ENCODE measurements around the gene NELL1. TPM values are rescaled to one million over a fixed set of nuclear protein-coding genes. Genes with fewer than 3 reads are reported as not detected.

NELL1 gene
- total and polyA plus RNA-seq, 2 donors: 0.37 to 5.4 TPM

DNA sequence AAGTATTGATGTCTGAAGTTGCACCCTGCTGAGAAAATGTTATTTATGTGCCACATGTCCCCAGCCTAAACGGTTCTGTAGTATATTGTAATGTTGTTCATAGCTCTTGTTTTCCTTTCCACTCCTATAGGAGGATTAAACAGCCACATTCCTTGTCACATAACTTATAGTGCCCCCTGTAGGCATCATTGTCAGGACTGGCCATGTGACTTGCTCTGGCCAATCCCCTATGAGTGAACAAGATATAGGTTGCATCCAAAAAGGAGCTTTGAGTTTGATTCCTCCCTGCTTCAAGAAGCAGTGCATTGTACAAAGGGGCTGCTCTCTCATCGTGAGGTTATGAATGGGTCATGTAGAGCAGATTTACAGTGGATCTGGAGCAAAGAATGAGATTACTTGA lies 805.9 kb downstream of the NELL1 start:
- Histone ChIP-seq H3K36me3 (ENCODE audit: insufficient read depth) (no peaks in the 10 kb centered on the region), H3K4me1 (ENCODE audit: insufficient read depth) (no peaks in the 10 kb centered on the region), H3K4me3 (ENCODE audit: low read depth, low read length) (no peak overlapping the region), H3K27ac (ENCODE audit: low read depth) (no peak overlapping the region)
- WGBS: 51% methylated on average over 2 of the region's 2 CpGs
- no peak for DNase-seq (ENCODE audit: extremely low spot score)

DNA sequence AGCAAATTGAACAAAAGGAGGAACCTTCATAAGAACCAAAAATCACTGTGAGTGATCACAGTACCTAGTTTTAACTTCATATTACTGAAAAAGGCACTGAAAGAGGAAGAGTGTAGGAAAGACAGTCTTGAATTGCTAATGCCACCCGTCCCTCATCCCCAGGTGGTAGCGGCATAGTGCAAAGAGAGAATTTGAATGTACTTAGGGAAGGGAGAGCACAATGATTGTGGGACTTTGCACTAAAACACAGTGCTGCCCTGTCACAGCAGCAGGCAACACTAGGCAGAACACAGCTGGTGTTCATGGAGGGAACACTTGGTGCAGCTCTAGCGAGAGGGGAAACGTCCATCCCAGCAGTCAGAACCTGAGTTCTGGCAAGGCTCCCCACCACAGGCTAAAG lies 807.2 kb downstream of the NELL1 start:
- H3K27ac ChIP-seq (ENCODE audit: low read depth): no peak overlapping the region
- DNase-seq (ENCODE audit: extremely low spot score): no peak
- no peak overlapping the region for H3K4me3 ChIP-seq (ENCODE audit: low read depth, low read length)
- WGBS: 69% methylated on average over 4 of the region's 4 CpGs
- H3K4me1 ChIP-seq (ENCODE audit: insufficient read depth): no peaks in the 10 kb centered on the region
- no peaks in the 10 kb centered on the region for H3K36me3 ChIP-seq (ENCODE audit: insufficient read depth)

DNA sequence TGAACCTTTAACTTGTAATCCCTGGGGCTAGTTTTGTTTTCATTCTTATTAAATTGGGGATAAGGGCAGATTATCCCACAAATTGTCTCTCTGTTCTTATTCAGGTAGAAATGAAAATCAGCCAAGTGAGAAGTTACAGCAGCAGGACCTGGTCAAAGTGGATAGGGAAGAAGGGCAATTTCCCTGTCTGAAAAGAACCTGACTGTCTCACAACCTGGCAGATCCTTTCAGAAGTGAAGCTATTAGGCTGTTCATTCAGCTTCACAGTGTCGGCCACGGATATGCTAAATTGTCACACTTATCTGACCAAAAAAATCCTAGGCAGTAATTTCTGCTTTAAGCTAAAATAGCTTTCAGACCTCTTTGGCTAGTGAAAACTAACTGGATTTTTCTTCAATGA lies 810.9 kb downstream of the NELL1 start:
- Histone ChIP-seq H3K36me3 (ENCODE audit: insufficient read depth) (no peaks in the 10 kb centered on the region), H3K4me1 (ENCODE audit: insufficient read depth) (no peaks in the 10 kb centered on the region), H3K4me3 (ENCODE audit: low read depth, low read length) (no peak overlapping the region), H3K27ac (ENCODE audit: low read depth) (no peak overlapping the region)
- WGBS: 38% methylated on average over 2 of the region's 2 CpGs
- no peak for DNase-seq (ENCODE audit: extremely low spot score)

DNA sequence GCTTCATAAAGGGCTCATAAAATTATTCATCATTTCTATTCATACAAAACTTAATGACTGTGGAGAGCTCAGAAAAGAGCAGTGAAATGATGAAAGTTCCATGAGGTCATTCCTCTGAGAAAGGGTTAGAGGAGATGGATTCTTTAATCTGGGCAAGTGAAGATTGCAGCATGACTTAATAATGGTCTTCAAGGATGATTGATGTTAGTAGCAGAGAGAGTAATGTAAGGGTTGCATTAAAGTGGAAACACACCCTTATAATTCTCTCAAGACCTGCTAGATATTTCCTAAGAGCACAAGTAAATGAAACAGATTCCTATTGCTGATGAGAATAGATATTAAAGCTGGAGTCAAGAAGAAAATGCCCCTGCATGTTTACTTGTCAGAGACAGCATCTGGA lies 811.9 kb downstream of the NELL1 start:
- H3K27ac ChIP-seq (ENCODE audit: low read depth): no peak overlapping the region
- no peaks in the 10 kb centered on the region for H3K4me1 ChIP-seq (ENCODE audit: insufficient read depth)
- no peak for DNase-seq (ENCODE audit: extremely low spot score)
- H3K36me3 ChIP-seq (ENCODE audit: insufficient read depth): no peaks in the 10 kb centered on the region
- no peak overlapping the region for H3K4me3 ChIP-seq (ENCODE audit: low read depth, low read length)

DNA sequence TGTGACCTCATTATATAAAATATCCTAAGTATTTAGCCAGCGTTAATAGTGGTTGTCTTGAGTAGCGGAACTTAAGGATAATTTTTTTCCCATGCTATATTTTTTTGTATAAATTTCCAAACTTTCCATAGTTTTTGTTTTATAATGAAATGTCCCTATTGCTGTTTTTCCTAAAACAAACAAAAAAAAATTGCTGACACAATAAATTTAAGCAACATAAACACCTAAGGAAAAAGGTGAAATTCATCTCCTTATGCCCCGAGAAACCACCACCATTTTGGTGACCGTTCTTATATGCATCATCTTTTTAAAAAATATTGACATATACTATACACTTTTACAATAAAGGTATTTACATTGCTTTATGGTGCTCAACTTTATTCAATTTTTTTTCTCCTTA lies 814.7 kb downstream of the NELL1 start:
- Histone ChIP-seq H3K27ac (ENCODE audit: low read depth) (no peak overlapping the region), H3K4me3 (ENCODE audit: low read depth, low read length) (no peak overlapping the region), H3K4me1 (ENCODE audit: insufficient read depth) (no peaks in the 10 kb centered on the region), H3K36me3 (ENCODE audit: insufficient read depth) (no peaks in the 10 kb centered on the region)
- 95% methylated on average over 4 of the region's 4 CpGs for WGBS
- DNase-seq (ENCODE audit: extremely low spot score): no peak

DNA sequence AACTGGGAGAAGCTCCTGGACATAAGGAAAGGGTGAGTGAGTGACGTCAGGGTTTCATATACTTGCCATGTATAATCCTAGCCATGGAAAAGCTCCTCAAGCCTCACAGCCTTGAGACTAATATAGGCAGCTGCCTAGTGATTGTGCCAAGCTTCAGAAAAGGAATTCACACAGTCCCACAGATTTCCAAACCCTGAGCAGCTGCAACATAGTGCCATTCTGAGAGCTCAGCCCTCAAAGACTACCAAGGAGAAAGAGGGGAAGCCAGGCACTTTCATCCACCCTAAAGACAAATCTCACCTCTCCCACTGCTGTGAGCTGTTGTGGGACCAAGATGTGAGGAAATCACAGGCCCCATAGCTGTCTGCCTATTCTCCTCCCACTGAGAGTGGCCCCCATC lies 815.6 kb downstream of the NELL1 start:
- WGBS: 67% methylated on average over 1 of the region's 1 CpG
- Histone ChIP-seq H3K4me1 (ENCODE audit: insufficient read depth) (no peaks in the 10 kb centered on the region), H3K4me3 (ENCODE audit: low read depth, low read length) (no peak overlapping the region), H3K36me3 (ENCODE audit: insufficient read depth) (no peaks in the 10 kb centered on the region), H3K27ac (ENCODE audit: low read depth) (no peak overlapping the region)
- no peak for DNase-seq (ENCODE audit: extremely low spot score)

DNA sequence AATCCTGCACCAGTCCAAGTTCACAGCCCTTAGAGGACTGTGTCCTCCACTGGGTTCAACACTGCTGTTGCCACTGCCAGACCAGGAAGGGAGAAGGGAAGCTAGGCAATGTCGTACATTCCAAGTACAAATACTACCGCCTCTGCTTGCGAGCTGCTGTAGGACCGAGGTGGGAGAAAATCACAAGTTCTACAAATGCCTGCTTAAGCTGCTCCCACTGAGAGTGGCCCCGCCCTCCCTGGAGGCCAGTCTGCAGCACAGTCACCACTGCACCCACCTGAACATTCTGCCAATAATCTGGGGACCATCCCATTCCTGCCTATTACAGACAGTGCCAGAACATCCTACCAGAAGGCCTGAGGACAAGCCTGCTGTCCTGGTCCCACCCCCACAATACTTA lies 816.0 kb downstream of the NELL1 start:
- WGBS: 69% methylated on average over 5 of the region's 5 CpGs
- Histone ChIP-seq H3K4me1 (ENCODE audit: insufficient read depth) (no peaks in the 10 kb centered on the region), H3K4me3 (ENCODE audit: low read depth, low read length) (no peak overlapping the region), H3K36me3 (ENCODE audit: insufficient read depth) (no peaks in the 10 kb centered on the region), H3K27ac (ENCODE audit: low read depth) (no peak overlapping the region)
- DNase-seq (ENCODE audit: extremely low spot score): no peak

DNA sequence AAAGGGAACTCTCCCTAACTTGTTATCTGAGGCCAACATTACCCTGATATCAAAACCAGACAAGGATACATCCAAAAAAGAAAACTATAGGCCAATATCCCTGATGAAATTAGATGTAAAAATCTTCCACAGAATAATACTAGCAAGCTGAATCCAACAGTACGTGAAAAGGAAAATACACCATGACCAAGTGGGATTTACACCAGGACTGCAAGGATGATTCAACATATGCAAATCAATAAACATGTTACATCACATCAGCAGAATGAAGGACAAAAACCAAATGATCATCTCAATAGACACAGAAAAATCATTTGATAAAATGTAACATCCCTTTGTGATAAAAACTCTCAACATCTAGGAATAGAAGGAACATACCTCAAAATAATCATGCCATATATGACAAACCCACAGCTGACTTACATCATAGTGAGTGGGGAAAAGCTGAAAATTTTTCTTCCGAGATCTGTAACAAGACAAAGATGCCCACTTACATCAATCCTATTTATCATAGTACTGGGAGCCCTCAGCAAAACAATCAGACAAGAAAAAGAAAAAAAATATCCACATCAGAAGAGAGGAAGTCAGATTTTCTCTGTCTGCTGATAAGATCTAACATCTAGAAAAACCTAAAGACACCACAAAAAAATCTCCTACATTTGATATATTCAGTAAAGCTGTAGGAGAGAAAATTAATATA lies 820.2 kb downstream of the NELL1 start:
- Histone ChIP-seq H3K27ac (ENCODE audit: low read depth) (no peak overlapping the region), H3K4me3 (ENCODE audit: low read depth, low read length) (no peak overlapping the region), H3K4me1 (ENCODE audit: insufficient read depth) (no peaks in the 10 kb centered on the region), H3K36me3 (ENCODE audit: insufficient read depth) (no peaks in the 10 kb centered on the region)
- no peak for DNase-seq (ENCODE audit: extremely low spot score)
- 66% methylated on average over 2 of the region's 2 CpGs for WGBS

DNA sequence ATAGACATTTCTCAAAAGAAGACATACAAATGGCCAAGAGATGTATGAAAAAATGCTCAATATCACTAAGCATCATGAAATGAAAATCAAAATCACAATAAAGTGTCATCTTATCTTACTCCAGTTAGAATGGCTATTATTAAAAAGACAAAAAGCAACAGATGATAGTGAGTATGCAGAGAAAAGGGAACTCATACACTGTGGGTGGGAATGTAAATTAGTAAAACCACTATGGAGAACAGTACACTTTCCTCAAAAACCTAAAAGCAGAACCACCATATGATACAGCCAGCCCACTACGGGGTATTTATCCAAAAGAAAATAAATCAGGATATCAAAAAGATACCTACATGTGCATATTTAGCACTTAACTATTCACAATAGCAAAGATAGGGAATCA lies 823.5 kb downstream of the NELL1 start:
- Histone ChIP-seq H3K27ac (ENCODE audit: low read depth) (no peak overlapping the region), H3K4me1 (ENCODE audit: insufficient read depth) (no peaks in the 10 kb centered on the region), H3K36me3 (ENCODE audit: insufficient read depth) (no peaks in the 10 kb centered on the region), H3K4me3 (ENCODE audit: low read depth, low read length) (no peak overlapping the region)
- 79% methylated on average over 1 of the region's 1 CpG for WGBS
- no peak for DNase-seq (ENCODE audit: extremely low spot score)

DNA sequence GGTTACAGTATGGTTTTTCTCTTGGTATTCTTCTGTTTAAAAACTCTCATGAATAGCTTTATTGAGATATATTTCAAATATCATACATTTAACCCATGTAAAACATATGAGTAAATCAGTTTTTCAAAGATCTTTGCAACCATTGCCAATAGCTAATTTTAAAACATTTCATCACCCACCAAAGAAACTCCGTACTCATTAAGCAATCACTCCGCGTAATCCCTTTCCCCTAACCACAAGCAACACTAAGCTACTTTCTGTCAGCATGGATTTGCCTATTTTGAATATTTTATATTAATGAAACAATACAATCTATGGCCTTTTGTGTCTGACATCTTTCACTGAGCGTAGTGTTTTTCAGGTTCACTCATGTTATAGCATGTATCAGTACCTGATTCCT lies 825.6 kb downstream of the NELL1 start:
- no peak overlapping the region for H3K27ac ChIP-seq (ENCODE audit: low read depth)
- H3K4me1 ChIP-seq (ENCODE audit: insufficient read depth): no peaks in the 10 kb centered on the region
- WGBS: 92% methylated on average over 4 of the region's 4 CpGs
- no peaks in the 10 kb centered on the region for H3K36me3 ChIP-seq (ENCODE audit: insufficient read depth)
- no peak overlapping the region for H3K4me3 ChIP-seq (ENCODE audit: low read depth, low read length)
- DNase-seq (ENCODE audit: extremely low spot score): no peak

DNA sequence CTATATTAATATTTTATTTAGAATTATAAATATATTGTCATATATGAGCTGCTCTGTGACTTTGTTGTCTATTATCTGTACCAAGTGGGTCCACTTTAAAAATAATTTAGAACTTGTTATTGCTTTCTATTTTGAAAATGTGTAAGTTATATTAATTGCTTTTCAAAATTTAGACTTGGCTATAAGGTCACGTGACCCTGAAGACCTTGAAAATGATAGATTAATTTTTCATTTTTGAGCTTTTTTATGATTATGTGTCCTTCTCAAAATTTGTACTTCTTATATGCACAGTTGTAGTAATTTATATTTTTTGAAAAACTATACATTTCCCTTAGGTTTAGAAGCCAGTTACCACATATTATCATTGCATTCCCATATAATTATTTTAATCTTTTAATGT lies 826.5 kb downstream of the NELL1 start:
- H3K4me3 ChIP-seq (ENCODE audit: low read depth, low read length): no peak overlapping the region
- no peak overlapping the region for H3K27ac ChIP-seq (ENCODE audit: low read depth)
- DNase-seq (ENCODE audit: extremely low spot score): no peak
- H3K4me1 ChIP-seq (ENCODE audit: insufficient read depth): no peaks in the 10 kb centered on the region
- H3K36me3 ChIP-seq (ENCODE audit: insufficient read depth): no peaks in the 10 kb centered on the region
- WGBS: 91% methylated on average over 1 of the region's 1 CpG

DNA sequence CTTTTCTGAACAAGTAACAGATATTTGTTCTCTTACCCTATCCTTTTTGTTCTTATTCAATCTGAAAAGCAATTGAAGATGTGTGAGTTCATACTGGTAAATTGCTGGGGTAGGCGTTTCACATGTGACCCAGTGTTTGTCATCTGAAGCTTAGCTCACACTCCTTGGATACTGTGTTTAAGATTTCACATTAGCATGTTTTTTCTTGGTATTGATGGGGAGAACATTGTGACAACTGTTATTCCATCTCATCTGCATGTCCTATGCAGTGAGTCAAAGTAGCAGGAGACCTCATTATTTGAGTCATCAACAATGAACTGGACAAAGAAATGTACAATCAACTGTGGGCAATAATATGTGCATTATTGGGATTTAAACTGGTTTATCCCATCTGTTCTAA lies 831.9 kb downstream of the NELL1 start:
- 78% methylated on average over 1 of the region's 1 CpG for WGBS

DNA sequence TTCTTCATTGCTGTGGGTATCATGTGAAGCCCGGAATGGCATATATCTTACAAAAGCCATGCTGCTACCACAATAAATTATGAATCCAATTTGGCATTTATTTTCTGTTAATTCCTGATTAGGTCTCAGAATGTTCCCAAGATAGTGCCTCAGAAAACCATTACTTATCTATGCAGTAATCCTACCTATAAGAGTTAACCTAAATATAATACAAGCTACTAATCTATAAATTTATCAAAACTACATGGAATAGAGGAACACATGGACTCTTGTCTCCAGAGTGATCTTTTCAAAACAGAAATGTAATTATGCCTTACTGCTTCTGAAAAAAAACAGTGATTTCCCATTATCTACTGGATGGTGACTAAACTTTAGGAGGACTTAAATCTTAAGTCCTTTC lies 835.7 kb downstream of the NELL1 start:
- no peaks in the 10 kb centered on the region for H3K36me3 ChIP-seq (ENCODE audit: insufficient read depth)

More for the DNA sequence above, 831.9 kb downstream of the NELL1 start:
- Histone ChIP-seq H3K36me3 (ENCODE audit: insufficient read depth) (no peaks in the 10 kb centered on the region), H3K4me1 (ENCODE audit: insufficient read depth) (no peaks in the 10 kb centered on the region), H3K4me3 (ENCODE audit: low read depth, low read length) (no peak overlapping the region), H3K27ac (ENCODE audit: low read depth) (no peak overlapping the region)
- DNase-seq (ENCODE audit: extremely low spot score): no peak

DNA sequence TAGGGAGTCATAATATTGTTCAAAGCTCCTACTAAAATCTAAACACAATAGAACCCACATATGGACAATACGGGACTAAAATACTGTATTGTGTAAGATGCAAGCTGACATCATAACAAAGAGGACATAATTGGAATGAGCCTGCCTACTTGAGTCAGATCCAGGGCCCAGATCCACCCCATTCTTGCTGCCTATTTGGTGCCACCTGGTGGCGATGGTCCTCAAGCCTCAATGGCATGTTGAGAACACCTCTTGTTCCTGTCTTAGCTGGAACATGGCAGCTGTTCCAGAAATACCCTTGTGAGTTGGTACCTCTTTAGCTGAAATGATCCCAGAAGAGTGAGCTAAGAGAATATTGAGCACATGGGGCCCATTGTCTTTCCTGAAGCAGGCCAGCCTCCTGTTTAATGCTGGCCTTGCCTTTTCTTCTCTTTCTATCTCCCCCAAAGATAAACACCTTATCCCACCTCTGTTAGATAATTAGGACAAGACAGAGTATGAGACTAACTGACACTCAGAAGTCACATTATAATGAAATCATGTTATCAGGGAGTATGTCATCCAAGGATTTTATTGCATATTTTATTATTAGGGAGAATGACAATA lies 842.6 kb downstream of the NELL1 start:
- H3K4me1 ChIP-seq (ENCODE audit: insufficient read depth): no peaks in the 10 kb centered on the region
- H3K27ac ChIP-seq (ENCODE audit: low read depth): no peak overlapping the region
- H3K4me3 ChIP-seq (ENCODE audit: low read depth, low read length): no peak overlapping the region
- no peak for DNase-seq (ENCODE audit: extremely low spot score)
- H3K36me3 ChIP-seq (ENCODE audit: insufficient read depth): no peaks in the 10 kb centered on the region
- WGBS: 29% methylated on average over 2 of the region's 2 CpGs

More for the DNA sequence above, 835.7 kb downstream of the NELL1 start:
- no peak for DNase-seq (ENCODE audit: extremely low spot score)
- Histone ChIP-seq H3K4me3 (ENCODE audit: low read depth, low read length) (no peak overlapping the region), H3K27ac (ENCODE audit: low read depth) (no peak overlapping the region), H3K4me1 (ENCODE audit: insufficient read depth) (no peaks in the 10 kb centered on the region)
- WGBS: 39% methylated on average over 1 of the region's 1 CpG
